Kidney (tissue), 14 donors: ENCODE data around the gene IDE. TPM values are rescaled to one million over a fixed set of nuclear protein-coding genes. Genes with fewer than 3 reads are reported as not detected.

Experiments
- DNase-seq, 5 donors: peaks; one replicate each; pipeline ENCODE4 v3.0.0-alpha.2; 2013 to 2020
- FAIRE-seq: peaks from 2 replicates; lab custom pipeline; 2012; peaks lifted over from hg19 to GRCh38; lab: Jason Lieb, UNC
- H3K27ac ChIP-seq, 2 donors: one replicate each; pipeline ENCODE4 v1.7.0; 2013; ENCODE audit warnings: low read depth in 2 of 2, low read length in 2 of 2, inconsistent platforms in 1 of 2
- H3K27me3 ChIP-seq: one replicate; pipeline ENCODE4 v1.7.1; 2013; ENCODE audit warnings: low read length, inconsistent platforms; ENCODE audit not compliant: control insufficient read depth, insufficient read depth
- H3K36me3 ChIP-seq, 3 donors: one replicate each; pipeline versions ENCODE4 v1.7.0 to v1.7.1; 2013; ENCODE audit warnings: low read length in 3 of 3, control low read depth in 1 of 3, inconsistent platforms in 1 of 3; ENCODE audit not compliant: insufficient read depth in 3 of 3, control insufficient read depth in 2 of 3
- H3K4me1 ChIP-seq, 3 donors: one replicate each; pipeline versions ENCODE4 v1.7.0 to v1.7.1; 2013; ENCODE audit warnings: low read length in 3 of 3, inconsistent platforms in 1 of 3, low read depth in 1 of 3; ENCODE audit not compliant: control insufficient read depth in 2 of 3, insufficient read depth in 2 of 3
- H3K4me3 ChIP-seq, 3 donors: one replicate each; pipeline versions ENCODE4 v1.7.0 to v1.8.1; 2013; ENCODE audit warnings: low read length in 3 of 3, control low read depth in 1 of 3, inconsistent platforms in 1 of 3
- H3K9ac ChIP-seq, 3 donors: one replicate each; pipeline versions ENCODE4 v1.7.0 to v1.7.1; 2013; ENCODE audit warnings: low read length in 3 of 3, control low read depth in 1 of 3, inconsistent platforms in 1 of 3
- H3K9me3 ChIP-seq, 3 donors: one replicate each; pipeline versions ENCODE4 v1.7.0 to v1.7.1; 2013; ENCODE audit warnings: low read length in 3 of 3, control low read depth in 1 of 3, inconsistent platforms in 1 of 3; ENCODE audit not compliant: control insufficient read depth in 2 of 3, insufficient read depth in 1 of 3
- intact Hi-C: fragments of 100-400 bp; cut with DNase I; formaldehyde crosslinking; loops from one replicate; pipeline ENCODE4 v1.11.1; 2022
- polyA plus RNA-seq: library from polyadenylated mRNA; stranded (reverse); fragments of 350-450 nt; fragmentation: Illumina TruSeq; extraction: RNeasy Lipid Tissue Mini Kit (QIAGEN cat#74804); gene quantifications from one replicate; pipeline ENCODE4 v1.2.3, GENCODE V29; 2014; ENCODE audit warnings: low read depth, low replicate concordance; ENCODE audit not compliant: insufficient read depth
- total RNA-seq: library from RNA; stranded (reverse); fragmentation: NEBNext Ultra II Directional; extraction: Animal tissue kit (Norgen Biotek cat#: 25700); gene quantifications from one replicate; pipeline ENCODE4 v1.2.1, GENCODE V29; 2021
- TF ChIP-seq, protein P1 (sequence below): IDR thresholded peaks from 3 replicates; pipeline ENCODE4 v1.5.1; 2012; ENCODE audit warnings: mild to moderate bottlenecking, moderate library complexity, borderline replicate concordance; ENCODE audit not compliant: insufficient read depth; ENCODE audit errors: extremely low read depth
- donor health status: control.
- donor health status: control.
- donor health status: control.
- donor health status: control.
- donor health status: control.
- donor health status: DM: yes; HTN: yes; CAD: no.
- donor health status: Normal renal cell carcinoma (clear cell type).

IDE gene
- total and polyA plus RNA-seq, 2 donors from 2014 or later, result 8.6 to 40.5 TPM

DNA sequence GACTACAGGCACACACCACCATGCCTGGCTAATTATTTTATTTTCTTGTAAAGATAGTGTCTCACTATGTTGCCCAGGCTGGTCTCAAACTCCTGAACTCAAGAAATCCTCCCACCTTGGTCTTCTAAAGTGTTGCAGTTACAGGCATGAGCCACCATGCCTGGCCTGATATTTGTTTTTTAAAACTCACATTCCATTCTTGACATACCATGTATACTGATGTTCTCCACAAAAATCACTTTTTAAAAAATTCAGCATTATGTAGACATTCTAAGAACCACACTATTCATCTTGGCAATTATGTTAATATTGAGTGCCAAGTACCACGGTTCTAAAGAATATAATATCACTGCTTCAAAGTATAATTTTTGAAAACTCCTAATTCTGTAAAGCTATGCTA lies 43.5 kb downstream of the IDE start:
- DNase-seq (no peak), FAIRE-seq (no peak)
- H3K4me1 ChIP-seq, result no peaks in the 10 kb centered on the region
- peaks cover 2 to 6% (median 2%) of the 10 kb centered on the region in 3 donors for H3K36me3 ChIP-seq
- no peak overlapping the region for H3K4me3 ChIP-seq
- TF ChIP-seq, protein P1, sequence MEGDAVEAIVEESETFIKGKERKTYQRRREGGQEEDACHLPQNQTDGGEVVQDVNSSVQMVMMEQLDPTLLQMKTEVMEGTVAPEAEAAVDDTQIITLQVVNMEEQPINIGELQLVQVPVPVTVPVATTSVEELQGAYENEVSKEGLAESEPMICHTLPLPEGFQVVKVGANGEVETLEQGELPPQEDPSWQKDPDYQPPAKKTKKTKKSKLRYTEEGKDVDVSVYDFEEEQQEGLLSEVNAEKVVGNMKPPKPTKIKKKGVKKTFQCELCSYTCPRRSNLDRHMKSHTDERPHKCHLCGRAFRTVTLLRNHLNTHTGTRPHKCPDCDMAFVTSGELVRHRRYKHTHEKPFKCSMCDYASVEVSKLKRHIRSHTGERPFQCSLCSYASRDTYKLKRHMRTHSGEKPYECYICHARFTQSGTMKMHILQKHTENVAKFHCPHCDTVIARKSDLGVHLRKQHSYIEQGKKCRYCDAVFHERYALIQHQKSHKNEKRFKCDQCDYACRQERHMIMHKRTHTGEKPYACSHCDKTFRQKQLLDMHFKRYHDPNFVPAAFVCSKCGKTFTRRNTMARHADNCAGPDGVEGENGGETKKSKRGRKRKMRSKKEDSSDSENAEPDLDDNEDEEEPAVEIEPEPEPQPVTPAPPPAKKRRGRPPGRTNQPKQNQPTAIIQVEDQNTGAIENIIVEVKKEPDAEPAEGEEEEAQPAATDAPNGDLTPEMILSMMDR, result no peak
- no peak overlapping the region for H3K27ac ChIP-seq
- no peak overlapping the region for H3K9ac ChIP-seq
- no peaks in the 10 kb centered on the region for H3K9me3 ChIP-seq
- intact Hi-C loops, result no loop called here
- H3K27me3 ChIP-seq, result no peaks in the 10 kb centered on the region

DNA sequence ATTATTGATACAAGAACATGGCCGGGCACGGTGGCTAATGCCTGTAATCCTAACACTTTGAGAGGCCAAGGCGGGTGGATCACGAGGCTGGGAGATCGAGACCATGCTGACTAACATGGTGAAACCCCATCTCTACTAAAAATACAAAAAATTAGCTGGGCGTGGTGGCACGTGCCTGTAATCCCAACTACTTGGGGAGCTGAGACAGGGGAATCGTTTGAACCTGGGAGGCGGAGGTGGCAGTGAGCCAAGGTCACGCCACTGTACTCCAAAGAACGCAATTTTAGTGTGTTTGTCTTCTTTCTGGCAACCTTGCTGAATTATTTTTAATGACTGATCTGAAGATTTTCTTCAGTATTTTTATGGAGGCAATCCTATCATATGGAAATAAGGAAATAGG lies 46.2 kb downstream of the IDE start:
- peaks cover 0 to 2% (median 0%) of the 10 kb centered on the region in 3 donors for H3K36me3 ChIP-seq
- TF ChIP-seq, protein P1, result no peak
- no peaks in the 10 kb centered on the region for H3K27me3 ChIP-seq
- DNase-seq (no peak), FAIRE-seq (no peak)
- no peaks in the 10 kb centered on the region for H3K4me1 ChIP-seq
- no peaks in the 10 kb centered on the region for H3K9me3 ChIP-seq
- intact Hi-C loops, result no loop called here
- H3K27ac ChIP-seq, result no peak overlapping the region
- H3K9ac ChIP-seq, result no peak overlapping the region
- no peak overlapping the region for H3K4me3 ChIP-seq

DNA sequence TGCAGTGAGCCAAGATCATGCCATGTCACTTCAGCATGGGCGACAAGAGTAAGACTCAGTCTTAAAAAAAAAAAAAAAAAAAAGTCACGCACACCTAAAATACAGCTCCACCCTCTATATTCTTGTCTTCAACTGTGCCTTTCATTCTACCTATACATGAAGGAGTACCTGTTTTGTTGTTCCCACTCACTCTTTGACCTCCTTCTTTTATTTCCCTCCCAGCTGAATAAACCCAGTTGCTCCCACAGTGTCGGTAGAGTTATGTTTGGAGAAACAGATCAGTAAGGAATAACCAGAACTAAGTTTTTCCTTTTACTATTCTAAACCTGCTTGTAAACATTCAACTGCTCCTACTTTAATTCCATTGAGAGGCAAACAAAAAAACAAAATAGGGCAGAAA lies 50.3 kb downstream of the IDE start:
- Histone ChIP-seq H3K9me3 (no peaks in the 10 kb centered on the region), H3K4me1 (no peaks in the 10 kb centered on the region), H3K9ac (no peak overlapping the region), H3K27me3 (no peaks in the 10 kb centered on the region), H3K27ac (no peak overlapping the region), H3K4me3 (no peak overlapping the region), H3K36me3 (peaks cover 0 to 3% (median 0%) of the 10 kb centered on the region in 3 donors)
- TF ChIP-seq, protein P1, result no peak
- DNase-seq (no peak), FAIRE-seq (no peak)
- intact Hi-C loops, result no loop called here
